K562 treated with DMSO at 1 percent for 12 hours (cell line): ENCODE measurements around the gene SYP. TPM values are rescaled to one million over a fixed set of nuclear protein-coding genes. Genes with fewer than 3 reads are reported as not detected.

Experiments
- total RNA-seq: library from RNA; unstranded; fragments of 300-600 nt; gene quantifications from 2 replicates; pipeline ENCODE4 v1.2.3, GENCODE V29; 2022; ENCODE audit not compliant: insufficient read depth

Gene SYP
- total RNA-seq, result 1.0 TPM in 1 of 2 replicates, not detected in the other

GRCh38 chrX:49199906-49200771, at the start of gene SYP:
Gene SYP, minus strand, starts transcription at chrX:49200193. Its CDS starts 7 bp downstream, at chrX:49200186.

DNA sequence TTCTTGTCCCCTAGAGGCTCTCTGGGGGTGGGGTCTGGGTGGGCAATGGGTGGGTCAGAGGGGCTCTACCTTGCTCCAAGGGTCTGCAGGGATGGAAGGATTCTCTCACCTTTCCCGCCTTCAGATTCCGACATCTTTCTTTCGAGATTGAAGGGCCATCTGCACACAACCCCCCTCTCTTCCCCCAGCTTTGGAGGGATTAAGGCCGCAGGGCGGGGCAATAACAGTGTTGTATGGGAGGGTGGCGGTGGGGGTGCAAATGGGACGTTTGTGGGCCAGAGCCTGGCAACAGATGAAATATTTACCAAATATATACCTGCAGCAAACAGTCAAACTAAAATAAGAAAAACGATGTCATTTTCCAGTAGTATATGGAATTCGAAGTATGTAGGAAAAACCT, 33.2 kb upstream of the SYP start, which contains the start of gene CACNA1F:
TSS of gene CACNA1F (minus strand) at position 165 of the 400 bp plus-strand sequence. CDS start at position 134, 31 bp downstream.

GRCh38 chrX:49186125-49187027, 13.6 kb downstream of the SYP start, which contains the start of gene PRICKLE3:
Gene PRICKLE3, minus strand, starts transcription at chrX:49186373. Its CDS starts 76 bp downstream, at chrX:49186297.

GRCh38 chrX:49171752-49172279, 28.2 kb downstream of the SYP start, which contains the start of gene PLP2:
Gene PLP2, plus strand, starts transcription at chrX:49171898. Its CDS starts 103 bp downstream, at chrX:49172001.

GRCh38 chrX:49162620-49163019, 37.4 kb downstream of the SYP start, which contains the start of gene MAGIX:
Gene MAGIX, plus strand, starts transcription at chrX:49162758. Its CDS starts 132 bp downstream, at chrX:49162890.

Other genes with a start within 250 kb of the SYP start
- 63.6 and 90.5 TPM in 2 replicates for gene OTUD5, start 242.6 kb downstream of the SYP start, total RNA-seq
- 2.6 and 7.0 TPM in 2 replicates for gene KCND1, start 228.3 kb downstream of the SYP start, total RNA-seq
- gene GRIPAP1, start 197.9 kb downstream of the SYP start, total RNA-seq, result 19.6 and 36.3 TPM in 2 replicates
- gene TFE3, start 156.8 kb downstream of the SYP start, total RNA-seq, result 20.3 and 40.7 TPM in 2 replicates
- 2.7 and 7.2 TPM in 2 replicates for gene CCDC120, start 141.2 kb downstream of the SYP start, total RNA-seq
- gene PRAF2, start 126.2 kb downstream of the SYP start, total RNA-seq, result 4.3 and 5.9 TPM in 2 replicates
- gene WDR45, start 120.3 kb downstream of the SYP start, total RNA-seq, result 105 and 118 TPM in 2 replicates
- gene GPKOW, start 76.5 kb downstream of the SYP start, total RNA-seq, result 42.1 and 46.3 TPM in 2 replicates
- gene MAGIX, start 37.4 kb downstream of the SYP start, total RNA-seq, result 3.8 and 7.6 TPM in 2 replicates
- gene PLP2, start 28.3 kb downstream of the SYP start, total RNA-seq, result 196 and 259 TPM in 2 replicates
- 20.3 and 35.1 TPM in 2 replicates for gene PRICKLE3, start 13.8 kb downstream of the SYP start, total RNA-seq
- 0.38 TPM in 1 of 2 replicates, not detected in the other for gene CACNA1F, start 33.1 kb upstream of the SYP start, total RNA-seq
- gene CCDC22, start 35.3 kb upstream of the SYP start, total RNA-seq, result 29.7 and 31.5 TPM in 2 replicates
- 0.27 TPM in 1 of 2 replicates, not detected in the other for gene FOXP3, start 64.5 kb upstream of the SYP start, total RNA-seq
- 2.6 and 2.7 TPM in 2 replicates for gene PPP1R3F, start 69.6 kb upstream of the SYP start, total RNA-seq
- not detected in 2 replicates for gene GAGE10, start 103.5 kb upstream of the SYP start, total RNA-seq
- not detected in 2 replicates for gene GAGE12J, start 121.8 kb upstream of the SYP start, total RNA-seq
- gene GAGE13, start 131.4 kb upstream of the SYP start, total RNA-seq, result 5.3 TPM in 1 of 2 replicates, not detected in the other